Muscle layer of duodenum (tissue), 2 donors: ENCODE data around the gene SPAG4.

Experiments used
- H3K27ac ChIP-seq: one replicate; pipeline ENCODE4 v1.7.0; 2013; ENCODE audit warnings: mild to moderate bottlenecking, low read length
- H3K27me3 ChIP-seq: one replicate; pipeline ENCODE4 v1.7.0; 2013; ENCODE audit warnings: low read depth, mild to moderate bottlenecking, control low read depth, low read length
- H3K36me3 ChIP-seq, 2 donors: one replicate each; pipeline ENCODE4 v1.7.0; 2013; ENCODE audit warnings: low read length in 2 of 2, control low read depth in 1 of 2, mild to moderate bottlenecking in 1 of 2; ENCODE audit not compliant: insufficient read depth in 2 of 2, control insufficient read depth in 1 of 2
- H3K4me1 ChIP-seq, 2 donors: one replicate each; pipeline ENCODE4 v1.7.0; 2013; ENCODE audit warnings: low read length in 2 of 2, mild to moderate bottlenecking in 2 of 2, control low read depth in 1 of 2, moderate library complexity in 1 of 2; ENCODE audit not compliant: insufficient read depth in 2 of 2, control insufficient read depth in 1 of 2
- H3K4me3 ChIP-seq, 2 donors: one replicate each; pipeline ENCODE4 v1.7.0; 2013; ENCODE audit warnings: low read length in 2 of 2, low read depth in 1 of 2, mild to moderate bottlenecking in 1 of 2
- H3K9me3 ChIP-seq, 2 donors: one replicate each; pipeline ENCODE4 v1.7.0; 2013; ENCODE audit warnings: low read length in 2 of 2, control low read depth in 1 of 2, mild to moderate bottlenecking in 1 of 2; ENCODE audit not compliant: control insufficient read depth in 1 of 2
- donor health status: healthy.

Gene SPAG4

DNA sequence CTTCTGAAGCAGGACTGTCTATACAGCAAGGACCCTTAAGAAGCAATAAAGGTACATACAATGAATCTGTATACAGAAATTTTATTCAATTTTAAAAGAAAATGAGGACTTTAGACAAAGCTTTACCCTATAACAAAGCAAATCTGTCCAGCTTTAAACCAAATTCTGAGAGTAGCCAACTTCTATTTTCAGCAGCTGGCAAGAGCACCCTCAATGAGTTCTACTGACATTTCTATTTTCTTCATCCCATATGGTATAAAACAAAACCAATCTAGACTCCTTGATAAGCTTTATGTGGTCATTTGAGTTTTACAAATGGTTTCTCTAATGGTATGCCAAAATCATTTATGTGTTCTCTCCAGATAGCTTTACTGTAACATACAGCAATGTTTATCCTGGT is 36.3 kb downstream of the SPAG4 start:
- H3K9me3 ChIP-seq, result no peaks in the 10 kb centered on the region
- no peak overlapping the region for H3K4me3 ChIP-seq
- no peaks in the 10 kb centered on the region for H3K27me3 ChIP-seq
- H3K27ac ChIP-seq, result no peak overlapping the region
- peaks cover 24 to 33% of the 10 kb centered on the region in 2 donors for H3K36me3 ChIP-seq
- H3K4me1 ChIP-seq, result peaks cover 10 to 35% of the 10 kb centered on the region in 2 donors

DNA sequence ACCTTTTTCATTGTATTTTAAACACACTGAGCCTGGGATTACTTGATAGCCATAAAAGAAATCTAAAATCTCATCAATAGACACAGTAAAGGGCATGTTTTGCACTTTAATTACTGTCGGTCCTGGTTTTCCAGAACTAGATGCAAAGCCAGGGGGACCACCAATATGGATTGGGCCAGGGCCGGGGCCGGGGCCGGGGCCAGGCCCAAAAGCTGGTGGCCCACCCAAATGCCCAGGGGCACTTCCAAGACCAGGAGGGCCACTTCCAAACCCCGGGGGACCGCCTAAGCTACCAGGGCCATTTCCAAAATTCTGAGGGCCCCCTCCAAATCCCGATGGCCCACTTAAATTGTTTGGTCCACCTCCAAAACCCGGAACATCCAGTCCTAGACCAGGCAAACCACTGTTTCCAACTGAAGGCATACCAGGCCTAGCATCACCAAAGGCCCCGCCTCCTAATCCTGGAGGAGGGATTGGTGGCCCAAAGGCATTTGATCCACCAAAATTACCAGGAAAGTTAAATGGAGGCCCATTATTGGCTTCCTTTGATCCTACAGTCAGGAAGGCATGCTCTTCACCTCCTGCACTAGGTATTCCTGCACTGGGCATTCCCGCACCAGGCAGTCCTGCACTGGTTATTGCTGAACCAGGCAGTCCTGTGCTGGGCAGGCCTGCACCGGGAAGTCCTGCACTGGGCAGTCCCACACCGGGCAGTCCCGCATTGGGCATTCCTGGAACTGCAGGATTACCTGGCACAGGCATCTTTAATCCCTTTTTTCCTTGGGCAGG is 37.2 kb downstream of the SPAG4 start:
- H3K4me3 ChIP-seq, result no peak overlapping the region
- no peaks in the 10 kb centered on the region for H3K9me3 ChIP-seq
- H3K27me3 ChIP-seq, result no peaks in the 10 kb centered on the region
- H3K27ac ChIP-seq, result no peak overlapping the region
- H3K36me3 ChIP-seq, result peaks cover 24 to 33% of the 10 kb centered on the region in 2 donors
- peaks cover 16 to 43% of the 10 kb centered on the region in 2 donors for H3K4me1 ChIP-seq

DNA sequence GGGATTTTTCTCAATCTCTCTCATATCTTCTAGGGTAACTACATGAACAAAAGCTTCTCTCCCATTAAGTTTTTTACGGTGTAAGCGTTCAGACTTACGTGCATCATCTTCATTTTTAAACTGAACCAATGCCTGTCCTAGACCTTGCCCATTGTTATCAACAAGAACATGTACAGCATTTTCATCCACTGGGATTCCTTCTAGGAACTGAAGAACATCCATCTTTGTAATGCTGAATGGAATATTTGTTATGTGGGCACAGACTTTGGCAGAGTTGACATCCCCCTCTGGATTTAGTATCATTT is 37.8 kb downstream of the SPAG4 start:
- peaks cover 16 to 41% of the 10 kb centered on the region in 2 donors for H3K4me1 ChIP-seq
- no peaks in the 10 kb centered on the region for H3K9me3 ChIP-seq
- H3K27ac ChIP-seq, result no peak overlapping the region
- no peaks in the 10 kb centered on the region for H3K27me3 ChIP-seq
- peaks cover 24 to 33% of the 10 kb centered on the region in 2 donors for H3K36me3 ChIP-seq
- no peak overlapping the region for H3K4me3 ChIP-seq

GRCh38 chr20:35653893-35654292 is 38.3 kb downstream of the SPAG4 start:
- no peak overlapping the region for H3K4me3 ChIP-seq
- no peaks in the 10 kb centered on the region for H3K9me3 ChIP-seq
- no peaks in the 10 kb centered on the region for H3K27me3 ChIP-seq
- H3K27ac ChIP-seq, result no peak overlapping the region
- H3K36me3 ChIP-seq, result peaks cover 24 to 33% of the 10 kb centered on the region in 2 donors
- peaks cover 11 to 38% of the 10 kb centered on the region in 2 donors for H3K4me1 ChIP-seq

- Histone ChIP-seq H3K4me1 (peaks cover 7 to 33% of the 10 kb centered on the region in 2 donors), H3K9me3 (no peaks in the 10 kb centered on the region), H3K4me3 (no peak overlapping the region), H3K36me3 (peaks cover 24 to 33% of the 10 kb centered on the region in 2 donors), H3K27me3 (no peaks in the 10 kb centered on the region), H3K27ac (no peak overlapping the region)
These were observed 38.8 kb downstream of the SPAG4 start for GRCh38 chr20:35654415-35654814.

- no peaks in the 10 kb centered on the region for H3K9me3 ChIP-seq
- peaks cover 11 to 44% of the 10 kb centered on the region in 2 donors for H3K4me1 ChIP-seq
- no peak overlapping the region for H3K4me3 ChIP-seq
- peaks cover 24 to 30% of the 10 kb centered on the region in 2 donors for H3K36me3 ChIP-seq
- no peak overlapping the region for H3K27ac ChIP-seq
- no peaks in the 10 kb centered on the region for H3K27me3 ChIP-seq
These were observed 41.6 kb downstream of the SPAG4 start for GRCh38 chr20:35657271-35657670.

DNA sequence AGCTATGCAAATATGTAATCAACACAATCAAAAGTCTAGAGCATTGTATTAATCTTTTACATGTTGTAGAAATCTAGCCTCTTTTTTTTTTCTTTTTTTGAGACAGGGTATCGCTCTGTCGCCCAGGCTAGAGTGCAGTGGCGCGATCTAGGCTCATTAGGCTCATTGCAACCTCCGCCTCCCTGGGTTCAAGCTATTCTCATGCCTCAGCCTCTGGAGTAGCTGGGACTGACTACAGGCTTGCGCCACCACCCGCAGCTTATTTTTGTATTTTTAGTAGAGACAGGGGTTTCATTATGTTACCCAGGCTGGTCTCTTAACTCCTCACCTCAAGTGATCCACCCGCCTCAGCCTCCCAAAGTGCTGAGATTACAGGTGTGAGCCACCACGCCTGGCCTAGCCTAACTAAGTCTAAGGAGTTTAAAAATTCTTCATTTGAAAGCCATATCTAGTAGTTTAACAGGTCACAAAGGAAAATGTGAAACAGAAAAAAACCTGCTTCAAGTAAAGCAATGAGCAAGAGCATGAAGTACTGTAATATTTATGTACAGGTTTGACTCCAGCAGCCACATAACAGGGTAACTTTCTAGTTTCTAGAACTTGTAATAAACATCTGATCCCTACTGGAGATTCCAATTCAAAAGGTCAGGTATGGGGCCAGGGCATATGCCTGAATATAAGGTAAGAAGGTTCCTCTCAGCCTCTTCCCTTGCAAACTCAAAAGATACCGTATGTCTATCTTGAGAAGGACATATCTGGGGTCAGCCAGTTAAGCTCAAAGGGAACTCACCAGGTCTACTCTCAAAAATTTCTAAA is 44.7 kb downstream of the SPAG4 start:
- peaks cover 2 to 8% of the 10 kb centered on the region in 2 donors for H3K36me3 ChIP-seq
- H3K4me1 ChIP-seq, result peaks cover 17 to 49% of the 10 kb centered on the region in 2 donors
- H3K4me3 ChIP-seq, result peak overlapping the region in 1 of 2 donors; percentile 74
- H3K27ac ChIP-seq, result no peak overlapping the region
- H3K27me3 ChIP-seq, result no peaks in the 10 kb centered on the region
- H3K9me3 ChIP-seq, result no peaks in the 10 kb centered on the region

DNA sequence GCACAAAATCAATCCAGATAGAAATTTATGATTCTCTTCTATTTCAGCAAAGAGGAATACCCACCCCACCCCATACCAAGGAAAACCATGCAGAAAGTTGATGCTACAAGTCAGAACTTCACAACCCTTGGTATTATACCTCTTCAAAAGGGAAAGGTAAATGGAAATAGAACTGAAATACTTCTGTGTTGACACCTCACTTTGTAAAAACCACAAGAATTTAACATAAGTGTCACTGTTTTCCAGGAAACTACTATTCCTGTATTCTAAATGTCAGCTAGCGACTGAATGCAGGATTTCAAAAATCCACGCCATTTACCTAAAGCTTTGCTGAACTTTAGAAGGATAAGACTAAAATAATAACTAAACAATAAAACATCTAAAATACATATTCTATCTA is 45.4 kb downstream of the SPAG4 start:
- H3K4me1 ChIP-seq, result peaks cover 17 to 49% of the 10 kb centered on the region in 2 donors
- H3K9me3 ChIP-seq, result no peaks in the 10 kb centered on the region
- peaks cover 0 to 8% of the 10 kb centered on the region in 2 donors for H3K36me3 ChIP-seq
- H3K27ac ChIP-seq, result no peak overlapping the region
- no peaks in the 10 kb centered on the region for H3K27me3 ChIP-seq
- H3K4me3 ChIP-seq, result peak overlapping the region in 1 of 2 donors; percentile 74

DNA sequence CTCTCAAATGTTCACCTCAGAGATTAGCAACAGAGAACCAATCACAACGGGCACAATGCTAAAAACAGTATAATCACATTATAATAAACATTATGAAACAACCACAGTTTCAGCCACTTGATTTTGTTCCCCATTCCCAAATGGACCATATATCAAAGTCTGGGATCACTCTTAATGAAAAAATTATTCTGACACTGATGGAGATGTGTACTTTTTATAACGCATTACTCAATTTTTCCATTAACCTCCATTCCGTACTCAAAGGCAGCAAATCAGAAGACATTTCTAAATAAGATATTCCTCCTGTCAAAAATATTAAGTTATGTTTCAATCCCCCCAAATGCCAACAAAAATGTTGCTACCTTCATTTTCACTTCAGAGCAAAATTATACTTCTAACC is 46.3 kb downstream of the SPAG4 start:
- no peak overlapping the region for H3K27ac ChIP-seq
- peaks cover 17 to 49% of the 10 kb centered on the region in 2 donors for H3K4me1 ChIP-seq
- peaks cover 0 to 8% of the 10 kb centered on the region in 2 donors for H3K36me3 ChIP-seq
- H3K4me3 ChIP-seq, result peak overlapping the region; percentile 74 to 96
- H3K27me3 ChIP-seq, result no peaks in the 10 kb centered on the region
- no peaks in the 10 kb centered on the region for H3K9me3 ChIP-seq

DNA sequence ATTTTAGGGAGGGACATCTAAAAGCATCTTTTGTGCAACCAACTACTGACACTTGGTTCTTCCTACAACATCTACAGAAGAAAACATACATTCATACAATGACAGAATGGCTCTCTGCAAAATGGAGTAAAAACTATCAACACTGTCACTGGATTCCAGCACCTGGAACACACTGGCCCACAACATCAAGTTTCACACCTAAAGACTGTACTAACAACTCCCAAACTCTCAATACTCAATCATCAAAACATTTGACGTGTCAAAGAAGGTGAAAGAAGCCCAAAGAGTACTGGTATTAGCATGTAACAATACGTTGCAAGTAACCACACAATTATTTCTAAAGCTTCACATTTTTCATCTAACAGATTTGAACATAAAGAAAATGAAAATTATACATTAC is 46.9 kb downstream of the SPAG4 start:
- Histone ChIP-seq H3K4me1 (peaks cover 11 to 44% of the 10 kb centered on the region in 2 donors), H3K36me3 (peaks cover 0 to 8% of the 10 kb centered on the region in 2 donors), H3K27ac (no peak overlapping the region), H3K27me3 (no peaks in the 10 kb centered on the region), H3K4me3 (peak overlapping the region; percentile 74 to 96), H3K9me3 (no peaks in the 10 kb centered on the region)
